Panc1 (cell line): ENCODE data around the gene ADGRG2. TPM values are rescaled to one million over a fixed set of nuclear protein-coding genes. Genes with fewer than 3 reads are reported as not detected.

Experiments
- ATAC-seq: fragments of 200-7000 bp; cut with Tn5 transposase; 2 replicates; pipeline ENCODE4 v1.9.1; 2020; ENCODE audit warnings: mild to moderate bottlenecking, moderate library complexity
- BruUV-seq: library from RNA; stranded (reverse); fragments of 400-500 nt; replicated peaks from 2 replicates; lab custom pipeline; 2021; lab: Mats Ljungman, UMichigan
- CTCF ChIA-PET: fragments of 300-600 bp; sonication (Branson Sonifier 250); formaldehyde crosslinking; loops from one replicate; lab custom pipeline; 2022; ENCODE audit warnings: antibody characterized with exemption; lab: Charles Lee
- POLR2A ChIA-PET: fragments of 300-600 bp; sonication (Branson Sonifier 250); formaldehyde crosslinking; loops from one replicate; lab custom pipeline; 2022; ENCODE audit warnings: antibody characterized with exemption; lab: Charles Lee
- DNase-seq: peaks from one replicate; pipeline ENCODE4 v3.0.0-alpha.2; 2010; ENCODE audit warnings: low read depth, low spot score
- H3K27ac ChIP-seq: 2 replicates; pipeline ENCODE4 v1.5.1; 2011; ENCODE audit warnings: mild to moderate bottlenecking, low read length, inconsistent platforms
- H3K27me3 ChIP-seq: fragments of 200-500 bp; sonication (Bioruptor generic); 2 replicates; pipeline ENCODE4 v1.6.0; 2014; ENCODE audit warnings: low read length, inconsistent platforms; ENCODE audit not compliant: control insufficient read depth, insufficient read depth
- H3K36me3 ChIP-seq: fragments of 200-500 bp; sonication (Bioruptor generic); 2 replicates; pipeline ENCODE4 v1.5.1; 2014; ENCODE audit warnings: inconsistent platforms, mild to moderate bottlenecking, low read length, moderate library complexity; ENCODE audit not compliant: control insufficient read depth, insufficient read depth
- H3K4me1 ChIP-seq: 2 replicates; pipeline ENCODE4 v1.5.1; 2011; ENCODE audit warnings: inconsistent platforms, mild to moderate bottlenecking, low read length, moderate library complexity; ENCODE audit not compliant: control insufficient read depth, insufficient read depth
- H3K4me3 ChIP-seq, 2 experiments: 2 replicates each; pipeline ENCODE4 v1.5.1; 2011 to 2012; ENCODE audit warnings: low read depth in 2 of 2, low read length in 2 of 2, mild to moderate bottlenecking in 2 of 2, inconsistent platforms in 1 of 2, moderate library complexity in 1 of 2
- H3K9me3 ChIP-seq: fragments of 200-500 bp; sonication (Bioruptor generic); 2 replicates; pipeline ENCODE4 v1.5.1; 2014; ENCODE audit warnings: low read depth, mild to moderate bottlenecking, inconsistent platforms, low read length, moderate library complexity; ENCODE audit not compliant: control insufficient read depth, insufficient read depth
- CTCF ChIP-seq: fragments of 450-650 bp; IDR thresholded peaks from 2 replicates; pipeline ENCODE4 v1.5.1; 2017; ENCODE audit warnings: mild to moderate bottlenecking
- POLR2AphosphoS5 ChIP-seq: IDR thresholded peaks from 2 replicates; pipeline ENCODE4 v1.6.1; 2012; ENCODE audit warnings: mild to moderate bottlenecking, low read depth, low read length, moderate library complexity
- REST ChIP-seq, 2 experiments: IDR thresholded peaks; 2 replicates each; pipeline ENCODE4 v1.6.1; 2011 to 2012; ENCODE audit warnings: low read depth in 2 of 2, control low read depth in 1 of 2, low read length in 1 of 2, mild to moderate bottlenecking in 1 of 2, moderate library complexity in 1 of 2; ENCODE audit not compliant: insufficient read depth in 1 of 2
- SIN3A ChIP-seq: IDR thresholded peaks from 2 replicates; pipeline ENCODE4 v1.6.1; 2012; ENCODE audit warnings: low read depth, mild to moderate bottlenecking, low read length, moderate library complexity, borderline replicate concordance; ENCODE audit not compliant: insufficient read depth
- TCF7L2 ChIP-seq: IDR thresholded peaks from 2 replicates; pipeline ENCODE4 v1.6.1; 2011; ENCODE audit warnings: mild to moderate bottlenecking, low read depth, low read length, inconsistent platforms
- in situ Hi-C: cut with HindIII; loops from 2 replicates; pipeline ENCODE4 v1.10.0; 2016; ENCODE audit warnings: low sequenced_read_pairs, low pct_unique_long_range_greater_than_20kb
- intact Hi-C: fragments of 100-400 bp; cut with micrococcal nuclease; formaldehyde crosslinking; loops from one replicate; pipeline ENCODE4 v1.10.0; 2022; ENCODE audit not compliant: unreplicated experiment
- total RNA-seq: library from RNA; stranded (reverse); gene quantifications from one replicate; pipeline ENCODE4 v1.2.1, GENCODE V29; 2021; ENCODE audit not compliant: unreplicated experiment

ADGRG2 gene
- total RNA-seq, 1 experiment from 2014 or later, result 2.0 TPM

GRCh38 chrX:19049110-19049509, 73.2 kb downstream of the ADGRG2 start:
- intact Hi-C loops (no loop called here), in situ Hi-C loops (no loop called here)
- Histone ChIP-seq H3K4me3 (no peak overlapping the region), H3K36me3 (no peaks in the 10 kb centered on the region), H3K9me3 (no peaks in the 10 kb centered on the region), H3K27ac (no peak overlapping the region), H3K4me1 (no peaks in the 10 kb centered on the region), H3K27me3 (no peaks in the 10 kb centered on the region)
- BruUV-seq, result no TSS peak
- ChIA-PET POLR2A (no interaction called here), CTCF (no interaction called here)
- TF ChIP-seq SIN3A (no peak), TCF7L2 (no peak), CTCF (no peak), REST (IDR thresholded peaks at IDR 0.05; ENCODE audit: insufficient read depth in 1 of 2, low read depth in 2 of 2, low read length in 1 of 2) (no peak), POLR2AphosphoS5 (no peak)
- DNase-seq (no peak), ATAC-seq (no peak)

GRCh38 chrX:19046343-19047215, 75.7 kb downstream of the ADGRG2 start:
- ATAC-seq (peak; percentile 93), DNase-seq (peak; percentile 53)
- POLR2A ChIA-PET, result no interaction called here
- in situ Hi-C loops (no loop called here), intact Hi-C loops (no loop called here)
- H3K9me3 ChIP-seq, result no peaks in the 10 kb centered on the region
- no peaks in the 10 kb centered on the region for H3K27me3 ChIP-seq
- H3K4me1 ChIP-seq, result no peaks in the 10 kb centered on the region
- TF ChIP-seq SIN3A, result no peak
- no peak for TF ChIP-seq TCF7L2
- TF ChIP-seq CTCF, result no peak
- no peak for TF ChIP-seq REST (IDR thresholded peaks at IDR 0.05; ENCODE audit: insufficient read depth in 1 of 2, low read depth in 2 of 2, low read length in 1 of 2)
- no peak for TF ChIP-seq POLR2AphosphoS5
- H3K36me3 ChIP-seq, result no peaks in the 10 kb centered on the region
- CTCF ChIA-PET, result no interaction called here
- no TSS peak for BruUV-seq
- H3K4me3 ChIP-seq, result peak overlapping the region in 1 of 2 experiments; percentile 24; a peak in 1 of 4 replicates
- 0 out of 2 replicates have a peak overlapping the region, but pooled peaks have one; percentile 23 for H3K27ac ChIP-seq
